ENCODE measurements around the gene ASB16. TPM values are rescaled to one million over a fixed set of nuclear protein-coding genes. Genes with fewer than 3 reads are reported as not detected.

The ASB16 gene
- total and polyA plus RNA-seq, 9 of the 15 experiments (the other 6 are each of a cell fraction or from before 2014, with no cell fraction given) = 0.03 to 0.07 TPM; not detected in 7

- TF ChIP-seq STAT6 (CRISPR knock-in tag; IDR thresholded peaks at IDR 0.05) (no peak), GATA2 (CRISPR knock-in tag; IDR thresholded peaks at IDR 0.05) (peak; percentile 47), TCF15 (CRISPR knock-in tag; IDR thresholded peaks at IDR 0.05) (no peak), PHF20 (IDR thresholded peaks at IDR 0.05; ENCODE audit: partially characterized antibody) (no peak), HDAC1 (IDR thresholded peaks at IDR 0.05) (peak in 1 of 2 experiments; percentile 36; a peak in 1 of 4 replicates), SREBF2 (CRISPR knock-in tag; IDR thresholded peaks at IDR 0.05) (no peak)
Measured at GRCh38 chr17:44146375-44147346, 23.8 kb upstream of the ASB16 start (continued).
